ENCODE data around the gene HOXB13.

Gene HOXB13

DNA sequence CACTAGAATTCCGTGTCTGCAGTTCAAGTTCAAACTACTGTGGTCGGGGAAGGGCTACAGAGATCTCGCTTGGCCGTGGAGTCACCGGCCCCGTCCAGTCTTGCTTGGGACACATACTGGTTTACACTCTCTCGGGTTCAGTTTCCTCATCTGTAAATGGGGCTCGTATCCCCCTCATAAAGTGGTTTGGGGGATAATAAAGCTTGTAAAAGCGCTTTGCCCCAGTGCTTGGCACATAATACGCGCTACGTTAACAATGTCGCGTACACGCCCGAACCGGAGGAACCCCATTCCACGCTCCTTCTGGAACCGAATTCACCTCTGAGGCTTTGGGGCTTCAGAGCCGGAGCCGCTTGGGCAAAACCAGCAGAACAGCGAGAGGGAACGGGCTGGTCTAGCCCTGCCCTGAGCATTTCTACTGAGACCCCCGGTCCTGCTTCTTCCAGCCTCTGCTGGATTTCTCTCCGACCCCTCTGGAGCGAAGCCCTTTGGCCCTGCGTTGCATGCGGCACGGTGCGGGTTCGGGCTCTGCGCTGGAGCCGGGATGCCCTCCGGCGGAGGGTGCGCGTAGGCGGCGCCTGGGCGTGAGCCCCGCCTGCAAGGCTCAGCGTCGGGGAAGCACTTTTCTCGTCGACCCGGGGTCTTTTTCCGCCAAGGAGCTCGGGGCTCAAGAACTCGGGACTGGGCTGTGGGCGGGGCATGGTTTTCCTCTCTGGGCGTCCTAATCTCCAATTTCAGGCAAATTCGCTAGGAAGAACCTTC is 26.1 kb upstream of the HOXB13 start:
- no peaks in the 10 kb centered on the region for H3K36me3 ChIP-seq (ENCODE audit: insufficient read depth, low read length)
- H3K9me3 ChIP-seq (ENCODE audit: insufficient read depth, low read depth, low read length): no peaks in the 10 kb centered on the region
- H3K9me2 ChIP-seq (replicated peaks; ENCODE audit: low read depth, low read length): no peaks in the 10 kb centered on the region
- H2AFZ ChIP-seq (ENCODE audit: low read length): no peak overlapping the region
- H3K9ac ChIP-seq (ENCODE audit: low read depth, low read length, poor library complexity, severe bottlenecking): no peak overlapping the region
- H3K79me2 ChIP-seq (ENCODE audit: insufficient read depth, low read length): no peaks in the 10 kb centered on the region
- TF ChIP-seq EZH2phosphoT487 (IDR thresholded peaks at IDR 0.05; ENCODE audit: borderline replicate concordance): no peak
- TF ChIP-seq, protein P1, sequence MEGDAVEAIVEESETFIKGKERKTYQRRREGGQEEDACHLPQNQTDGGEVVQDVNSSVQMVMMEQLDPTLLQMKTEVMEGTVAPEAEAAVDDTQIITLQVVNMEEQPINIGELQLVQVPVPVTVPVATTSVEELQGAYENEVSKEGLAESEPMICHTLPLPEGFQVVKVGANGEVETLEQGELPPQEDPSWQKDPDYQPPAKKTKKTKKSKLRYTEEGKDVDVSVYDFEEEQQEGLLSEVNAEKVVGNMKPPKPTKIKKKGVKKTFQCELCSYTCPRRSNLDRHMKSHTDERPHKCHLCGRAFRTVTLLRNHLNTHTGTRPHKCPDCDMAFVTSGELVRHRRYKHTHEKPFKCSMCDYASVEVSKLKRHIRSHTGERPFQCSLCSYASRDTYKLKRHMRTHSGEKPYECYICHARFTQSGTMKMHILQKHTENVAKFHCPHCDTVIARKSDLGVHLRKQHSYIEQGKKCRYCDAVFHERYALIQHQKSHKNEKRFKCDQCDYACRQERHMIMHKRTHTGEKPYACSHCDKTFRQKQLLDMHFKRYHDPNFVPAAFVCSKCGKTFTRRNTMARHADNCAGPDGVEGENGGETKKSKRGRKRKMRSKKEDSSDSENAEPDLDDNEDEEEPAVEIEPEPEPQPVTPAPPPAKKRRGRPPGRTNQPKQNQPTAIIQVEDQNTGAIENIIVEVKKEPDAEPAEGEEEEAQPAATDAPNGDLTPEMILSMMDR (conservative IDR thresholded peaks at IDR 0.05; ENCODE audit: low read length): no peak
- H3K4me2 ChIP-seq (ENCODE audit: low read depth, low read length, poor library complexity, severe bottlenecking): no peak overlapping the region
- no peaks in the 10 kb centered on the region for H3F3A ChIP-seq (ENCODE audit: low read depth)
- H3K4me3 ChIP-seq (ENCODE audit: low read length, poor library complexity, severe bottlenecking): no peak overlapping the region
- no peaks in the 10 kb centered on the region for H3K4me1 ChIP-seq (ENCODE audit: insufficient read depth, low read length, poor library complexity, severe bottlenecking)
- peaks cover 5% of the 10 kb centered on the region for H3K27me3 ChIP-seq (ENCODE audit: insufficient read depth, low read length, poor library complexity, severe bottlenecking)
- no peaks in the 10 kb centered on the region for H4K20me1 ChIP-seq (ENCODE audit: insufficient read depth, low read length, poor library complexity, severe bottlenecking)

DNA sequence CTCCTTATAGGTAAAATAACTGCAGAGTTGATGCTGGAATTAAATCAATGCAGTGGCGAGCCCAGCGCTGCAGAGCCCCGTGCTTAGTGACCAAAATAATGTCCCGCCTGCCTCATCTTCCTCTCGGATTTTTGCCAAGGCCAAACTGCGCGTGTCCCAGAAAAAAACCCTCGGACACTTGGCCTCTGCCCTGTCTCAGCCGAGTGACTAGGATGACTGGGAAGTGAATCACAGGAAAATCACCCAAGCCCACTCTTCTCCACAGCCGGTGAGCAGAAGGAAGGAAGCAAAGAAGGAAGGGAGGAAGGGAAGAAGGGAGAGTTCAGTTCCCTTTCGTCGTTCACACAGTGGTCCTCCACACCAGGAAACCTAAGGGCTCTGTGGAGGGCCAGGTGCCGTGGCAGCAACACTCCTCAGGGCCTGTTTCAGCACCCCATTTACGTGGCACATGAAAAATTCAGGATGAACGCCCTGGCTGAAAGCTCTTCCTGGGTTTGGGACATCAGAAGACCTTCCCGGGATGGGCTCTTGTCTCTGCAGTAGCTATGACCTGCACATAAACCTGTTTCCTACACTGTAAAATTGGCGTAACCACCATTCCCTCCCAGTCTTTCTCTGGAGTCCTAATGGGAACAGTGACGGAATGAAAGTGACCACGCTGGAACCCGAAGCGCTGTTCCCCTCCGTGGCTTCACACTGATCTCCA is 25.4 kb upstream of the HOXB13 start:
- no peak overlapping the region for H3K9ac ChIP-seq (ENCODE audit: low read depth, low read length, poor library complexity, severe bottlenecking)
- no peaks in the 10 kb centered on the region for H3K79me2 ChIP-seq (ENCODE audit: insufficient read depth, low read length)
- H3K4me1 ChIP-seq (ENCODE audit: insufficient read depth, low read length, poor library complexity, severe bottlenecking): no peaks in the 10 kb centered on the region
- H3F3A ChIP-seq (ENCODE audit: low read depth): no peaks in the 10 kb centered on the region
- no peaks in the 10 kb centered on the region for H3K36me3 ChIP-seq (ENCODE audit: insufficient read depth, low read length)
- H3K4me3 ChIP-seq (ENCODE audit: low read length, poor library complexity, severe bottlenecking): no peak overlapping the region
- H3K27me3 ChIP-seq (ENCODE audit: insufficient read depth, low read length, poor library complexity, severe bottlenecking): peaks cover 5% of the 10 kb centered on the region
- no peaks in the 10 kb centered on the region for H4K20me1 ChIP-seq (ENCODE audit: insufficient read depth, low read length, poor library complexity, severe bottlenecking)
- H3K9me2 ChIP-seq (replicated peaks; ENCODE audit: low read depth, low read length): no peaks in the 10 kb centered on the region
- H3K9me3 ChIP-seq (ENCODE audit: insufficient read depth, low read depth, low read length): no peaks in the 10 kb centered on the region
- TF ChIP-seq EZH2phosphoT487 (IDR thresholded peaks at IDR 0.05; ENCODE audit: borderline replicate concordance): no peak
- TF ChIP-seq, protein P1 (conservative IDR thresholded peaks at IDR 0.05; ENCODE audit: low read length): no peak
- no peak overlapping the region for H2AFZ ChIP-seq (ENCODE audit: low read length)
- H3K4me2 ChIP-seq (ENCODE audit: low read depth, low read length, poor library complexity, severe bottlenecking): no peak overlapping the region

DNA sequence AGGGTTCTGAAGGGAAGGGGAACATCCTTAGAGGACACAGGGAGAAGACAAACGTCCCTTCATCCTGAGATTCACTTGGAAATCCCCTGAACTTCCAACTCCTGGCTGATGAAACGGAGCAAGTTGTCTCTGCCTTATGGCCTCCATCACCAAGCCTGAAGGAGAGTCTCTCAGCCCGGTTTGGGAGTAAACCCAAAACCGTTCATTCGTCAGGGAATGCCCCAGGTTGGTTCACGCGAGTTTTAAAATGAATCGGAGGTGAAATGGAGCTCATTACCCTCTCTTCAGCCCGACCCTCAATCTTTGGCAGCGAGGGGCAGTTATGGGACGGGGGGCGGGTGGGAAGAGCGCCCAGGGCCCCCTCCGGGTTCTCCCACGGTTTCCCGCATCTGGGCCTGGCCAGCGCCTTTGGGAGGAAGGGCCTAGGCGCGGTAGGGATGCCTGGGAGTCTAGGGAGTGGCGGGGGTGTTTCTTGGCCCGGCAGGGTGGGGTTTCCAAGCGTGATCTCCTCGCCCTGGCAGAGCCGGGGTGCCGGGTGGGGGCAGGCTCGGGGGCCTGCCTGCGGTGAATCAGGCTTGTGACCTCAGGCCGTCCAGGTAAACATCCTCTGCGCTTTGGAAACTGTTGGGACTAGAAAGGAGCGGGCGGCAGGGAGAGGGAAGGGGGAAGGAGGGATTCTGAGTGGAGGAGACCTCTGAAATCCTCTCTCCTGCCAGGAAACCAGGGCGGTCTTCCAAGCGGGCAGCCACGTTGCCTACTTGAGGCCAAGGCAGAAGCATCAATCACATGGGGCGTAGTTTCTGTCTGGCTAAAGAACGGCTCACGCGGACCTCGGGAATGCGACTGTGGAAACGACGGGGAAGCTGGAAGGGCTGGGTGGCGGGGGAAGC is 24.1 kb upstream of the HOXB13 start:
- Histone ChIP-seq H2AFZ (ENCODE audit: low read length) (no peak overlapping the region), H3K4me1 (ENCODE audit: insufficient read depth, low read length, poor library complexity, severe bottlenecking) (no peaks in the 10 kb centered on the region), H3F3A (ENCODE audit: low read depth) (no peaks in the 10 kb centered on the region), H4K20me1 (ENCODE audit: insufficient read depth, low read length, poor library complexity, severe bottlenecking) (no peaks in the 10 kb centered on the region), H3K4me2 (ENCODE audit: low read depth, low read length, poor library complexity, severe bottlenecking) (no peak overlapping the region), H3K4me3 (ENCODE audit: low read length, poor library complexity, severe bottlenecking) (no peak overlapping the region), H3K27me3 (ENCODE audit: insufficient read depth, low read length, poor library complexity, severe bottlenecking) (peaks cover 5% of the 10 kb centered on the region), H3K36me3 (ENCODE audit: insufficient read depth, low read length) (no peaks in the 10 kb centered on the region), H3K9me3 (ENCODE audit: insufficient read depth, low read depth, low read length) (no peaks in the 10 kb centered on the region), H3K79me2 (ENCODE audit: insufficient read depth, low read length) (no peaks in the 10 kb centered on the region), H3K9me2 (replicated peaks; ENCODE audit: low read depth, low read length) (no peaks in the 10 kb centered on the region), H3K9ac (ENCODE audit: low read depth, low read length, poor library complexity, severe bottlenecking) (no peak overlapping the region)
- TF ChIP-seq, protein P1 (conservative IDR thresholded peaks at IDR 0.05; ENCODE audit: low read length): no peak
- TF ChIP-seq EZH2phosphoT487 (IDR thresholded peaks at IDR 0.05; ENCODE audit: borderline replicate concordance): no peak

All from Loucy (cell line).